Measurements from ENCODE around the gene GLI1.
"Not testable (repeated sequence)": the region's sequence is repeated elsewhere in the genome, so short reads cannot be mapped to it uniquely, and the experiment has no call there.

GLI1 gene

DNA sequence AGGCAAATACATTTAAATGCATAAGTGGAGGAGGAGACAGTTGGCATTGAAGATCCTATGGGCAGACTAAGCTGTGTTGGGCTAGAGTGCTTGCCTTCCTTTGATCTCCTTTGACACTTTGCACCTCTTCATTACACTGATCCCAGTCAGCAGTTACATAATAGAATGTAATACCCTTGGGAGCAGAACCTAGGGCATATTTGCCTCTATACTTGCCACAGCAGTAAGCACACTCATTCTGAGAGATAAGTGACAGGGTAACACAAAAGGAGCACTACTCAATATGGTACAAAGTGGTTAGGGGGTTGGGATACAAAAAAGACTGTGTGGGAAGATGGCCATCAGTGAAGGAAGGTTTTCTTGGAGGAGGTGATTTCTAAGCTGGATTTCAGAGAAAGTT lies 37.2 kb downstream of the GLI1 start:
- H3K27ac ChIP-seq (ENCODE audit: low read depth in 2 of 2, low read length in 2 of 2) = no peak overlapping the region
- no peak overlapping the region for H3K4me3 ChIP-seq (ENCODE audit: low read length in 2 of 2)
- H3K9me3 ChIP-seq (ENCODE audit: control insufficient read depth in 2 of 2, low read length in 2 of 2) = no peaks in the 10 kb centered on the region
- no peaks in the 10 kb centered on the region for H3K4me1 ChIP-seq (ENCODE audit: control insufficient read depth in 2 of 2, insufficient read depth in 2 of 2, low read length in 2 of 2)
- peaks cover 37 to 39% of the 10 kb centered on the region in 2 donors for H3K36me3 ChIP-seq (ENCODE audit: control insufficient read depth in 2 of 2, insufficient read depth in 2 of 2, low read length in 2 of 2)
- no peaks in the 10 kb centered on the region for H3K27me3 ChIP-seq (ENCODE audit: control insufficient read depth in 2 of 2, insufficient read depth in 2 of 2, low read length in 2 of 2)
- no peak overlapping the region for H3K9ac ChIP-seq (ENCODE audit: low read depth in 1 of 2, low read length in 2 of 2)

GRCh38 chr12:57497223-57498131 lies 37.9 kb downstream of the GLI1 start:
- Histone ChIP-seq H3K4me1 (ENCODE audit: control insufficient read depth in 2 of 2, insufficient read depth in 2 of 2, low read length in 2 of 2) (no peaks in the 10 kb centered on the region), H3K9me3 (ENCODE audit: control insufficient read depth in 2 of 2, low read length in 2 of 2) (no peaks in the 10 kb centered on the region), H3K36me3 (ENCODE audit: control insufficient read depth in 2 of 2, insufficient read depth in 2 of 2, low read length in 2 of 2) (peaks cover 41% of the 10 kb centered on the region in 2 donors), H3K27ac (ENCODE audit: low read depth in 2 of 2, low read length in 2 of 2) (no peak overlapping the region), H3K9ac (ENCODE audit: low read depth in 1 of 2, low read length in 2 of 2) (no peak overlapping the region), H3K27me3 (ENCODE audit: control insufficient read depth in 2 of 2, insufficient read depth in 2 of 2, low read length in 2 of 2) (no peaks in the 10 kb centered on the region), H3K4me3 (ENCODE audit: low read length in 2 of 2) (no peak overlapping the region)

DNA sequence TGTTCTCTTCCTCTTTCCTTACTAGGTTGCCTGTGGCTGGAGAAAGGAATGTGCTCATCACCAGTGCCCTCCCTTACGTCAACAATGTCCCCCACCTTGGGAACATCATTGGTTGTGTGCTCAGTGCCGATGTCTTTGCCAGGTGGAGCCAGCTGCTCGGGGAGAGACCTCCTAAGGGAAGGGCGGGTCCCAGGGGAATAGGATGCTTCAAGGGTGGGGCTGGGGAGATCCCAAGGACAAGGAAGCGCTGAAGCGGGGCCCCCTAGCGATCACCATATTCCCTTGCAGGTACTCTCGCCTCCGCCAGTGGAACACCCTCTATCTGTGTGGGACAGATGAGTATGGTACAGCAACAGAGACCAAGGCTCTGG lies 38.5 kb downstream of the GLI1 start:
- Histone ChIP-seq H3K4me1 (ENCODE audit: control insufficient read depth in 2 of 2, insufficient read depth in 2 of 2, low read length in 2 of 2) (no peaks in the 10 kb centered on the region), H3K4me3 (ENCODE audit: low read length in 2 of 2) (no peak overlapping the region), H3K36me3 (ENCODE audit: control insufficient read depth in 2 of 2, insufficient read depth in 2 of 2, low read length in 2 of 2) (peaks cover 36 to 37% of the 10 kb centered on the region in 2 donors), H3K27ac (ENCODE audit: low read depth in 2 of 2, low read length in 2 of 2) (no peak overlapping the region), H3K9me3 (ENCODE audit: control insufficient read depth in 2 of 2, low read length in 2 of 2) (no peaks in the 10 kb centered on the region), H3K9ac (ENCODE audit: low read depth in 1 of 2, low read length in 2 of 2) (no peak overlapping the region), H3K27me3 (ENCODE audit: control insufficient read depth in 2 of 2, insufficient read depth in 2 of 2, low read length in 2 of 2) (no peaks in the 10 kb centered on the region)

- no peak overlapping the region for H3K4me3 ChIP-seq (ENCODE audit: low read length in 2 of 2)
- H3K9me3 ChIP-seq (ENCODE audit: control insufficient read depth in 2 of 2, low read length in 2 of 2) = no peaks in the 10 kb centered on the region
- no peak overlapping the region for H3K9ac ChIP-seq (ENCODE audit: low read depth in 1 of 2, low read length in 2 of 2)
- no peaks in the 10 kb centered on the region for H3K4me1 ChIP-seq (ENCODE audit: control insufficient read depth in 2 of 2, insufficient read depth in 2 of 2, low read length in 2 of 2)
- no peak overlapping the region for H3K27ac ChIP-seq (ENCODE audit: low read depth in 2 of 2, low read length in 2 of 2)
- no peaks in the 10 kb centered on the region for H3K27me3 ChIP-seq (ENCODE audit: control insufficient read depth in 2 of 2, insufficient read depth in 2 of 2, low read length in 2 of 2)
- peaks cover 36 to 37% of the 10 kb centered on the region in 2 donors for H3K36me3 ChIP-seq (ENCODE audit: control insufficient read depth in 2 of 2, insufficient read depth in 2 of 2, low read length in 2 of 2)
Observed at GRCh38 chr12:57498571-57498970, 39.0 kb downstream of the GLI1 start.

DNA sequence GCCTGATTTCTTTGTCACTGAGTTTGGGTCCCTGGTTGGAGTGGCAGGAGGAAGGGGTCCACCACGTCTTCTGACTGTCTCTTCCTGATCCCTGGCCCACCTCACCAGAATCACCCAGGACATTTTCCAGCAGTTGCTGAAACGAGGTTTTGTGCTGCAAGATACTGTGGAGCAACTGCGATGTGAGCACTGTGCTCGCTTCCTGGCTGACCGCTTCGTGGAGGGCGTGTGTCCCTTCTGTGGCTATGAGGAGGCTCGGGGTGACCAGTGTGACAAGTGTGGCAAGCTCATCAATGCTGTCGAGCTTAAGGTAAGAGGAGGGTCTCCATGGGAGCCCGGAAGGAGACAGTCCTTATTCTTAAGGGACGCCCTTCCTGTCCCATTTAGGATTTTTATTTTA lies 40.6 kb downstream of the GLI1 start:
- Histone ChIP-seq H3K9me3 (ENCODE audit: control insufficient read depth in 2 of 2, low read length in 2 of 2) (no peaks in the 10 kb centered on the region), H3K4me1 (ENCODE audit: control insufficient read depth in 2 of 2, insufficient read depth in 2 of 2, low read length in 2 of 2) (no peaks in the 10 kb centered on the region), H3K4me3 (ENCODE audit: low read length in 2 of 2) (no peak overlapping the region), H3K9ac (ENCODE audit: low read depth in 1 of 2, low read length in 2 of 2) (no peak overlapping the region), H3K36me3 (ENCODE audit: control insufficient read depth in 2 of 2, insufficient read depth in 2 of 2, low read length in 2 of 2) (peaks cover 45 to 51% of the 10 kb centered on the region in 2 donors), H3K27me3 (ENCODE audit: control insufficient read depth in 2 of 2, insufficient read depth in 2 of 2, low read length in 2 of 2) (no peaks in the 10 kb centered on the region), H3K27ac (ENCODE audit: low read depth in 2 of 2, low read length in 2 of 2) (no peak overlapping the region)

- peaks cover 41 to 61% of the 10 kb centered on the region in 2 donors for H3K36me3 ChIP-seq (ENCODE audit: control insufficient read depth in 2 of 2, insufficient read depth in 2 of 2, low read length in 2 of 2)
- not testable (repeated sequence) for H3K27me3 ChIP-seq (ENCODE audit: control insufficient read depth in 2 of 2, insufficient read depth in 2 of 2, low read length in 2 of 2); H3K4me1 ChIP-seq (ENCODE audit: control insufficient read depth in 2 of 2, insufficient read depth in 2 of 2, low read length in 2 of 2); H3K9me3 ChIP-seq (ENCODE audit: control insufficient read depth in 2 of 2, low read length in 2 of 2); H3K27ac ChIP-seq (ENCODE audit: low read depth in 2 of 2, low read length in 2 of 2); H3K9ac ChIP-seq (ENCODE audit: low read depth in 1 of 2, low read length in 2 of 2); H3K4me3 ChIP-seq (ENCODE audit: low read length in 2 of 2)
Observed at GRCh38 chr12:57502311-57502969, 42.9 kb downstream of the GLI1 start.

DNA sequence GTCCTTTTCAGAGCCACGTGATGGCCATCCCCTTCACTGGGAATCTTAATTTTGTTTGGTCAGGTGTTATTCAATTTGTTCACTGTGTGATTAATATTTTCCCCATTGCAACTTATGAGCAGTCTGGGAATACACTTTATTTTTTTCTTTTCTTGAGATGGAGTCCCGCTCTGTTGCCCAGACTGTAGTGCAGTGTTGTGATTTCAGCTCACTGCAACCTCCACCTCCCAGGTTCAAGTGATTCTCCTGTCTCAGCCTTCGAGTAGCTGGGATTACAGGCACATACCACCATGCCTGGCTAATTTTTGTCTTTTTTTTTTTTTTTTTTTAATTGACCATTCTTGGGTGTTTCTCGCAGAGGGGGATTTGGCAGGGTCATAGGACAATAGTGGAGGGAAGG lies 47.0 kb downstream of the GLI1 start:
- H3K27ac ChIP-seq (ENCODE audit: low read depth in 2 of 2, low read length in 2 of 2); H3K4me3 ChIP-seq (ENCODE audit: low read length in 2 of 2); H3K4me1 ChIP-seq (ENCODE audit: control insufficient read depth in 2 of 2, insufficient read depth in 2 of 2, low read length in 2 of 2); H3K9ac ChIP-seq (ENCODE audit: low read depth in 1 of 2, low read length in 2 of 2); H3K9me3 ChIP-seq (ENCODE audit: control insufficient read depth in 2 of 2, low read length in 2 of 2); H3K27me3 ChIP-seq (ENCODE audit: control insufficient read depth in 2 of 2, insufficient read depth in 2 of 2, low read length in 2 of 2): not testable (repeated sequence)
- peaks cover 20 to 43% of the 10 kb centered on the region in 2 donors for H3K36me3 ChIP-seq (ENCODE audit: control insufficient read depth in 2 of 2, insufficient read depth in 2 of 2, low read length in 2 of 2)

GRCh38 chr12:57507796-57508195 lies 48.2 kb downstream of the GLI1 start:
- not testable (repeated sequence) for H3K4me1 ChIP-seq (ENCODE audit: control insufficient read depth in 2 of 2, insufficient read depth in 2 of 2, low read length in 2 of 2); H3K9ac ChIP-seq (ENCODE audit: low read depth in 1 of 2, low read length in 2 of 2); H3K27ac ChIP-seq (ENCODE audit: low read depth in 2 of 2, low read length in 2 of 2); H3K4me3 ChIP-seq (ENCODE audit: low read length in 2 of 2); H3K9me3 ChIP-seq (ENCODE audit: control insufficient read depth in 2 of 2, low read length in 2 of 2); H3K27me3 ChIP-seq (ENCODE audit: control insufficient read depth in 2 of 2, insufficient read depth in 2 of 2, low read length in 2 of 2)
- peaks cover 27 to 49% of the 10 kb centered on the region in 2 donors for H3K36me3 ChIP-seq (ENCODE audit: control insufficient read depth in 2 of 2, insufficient read depth in 2 of 2, low read length in 2 of 2)

DNA sequence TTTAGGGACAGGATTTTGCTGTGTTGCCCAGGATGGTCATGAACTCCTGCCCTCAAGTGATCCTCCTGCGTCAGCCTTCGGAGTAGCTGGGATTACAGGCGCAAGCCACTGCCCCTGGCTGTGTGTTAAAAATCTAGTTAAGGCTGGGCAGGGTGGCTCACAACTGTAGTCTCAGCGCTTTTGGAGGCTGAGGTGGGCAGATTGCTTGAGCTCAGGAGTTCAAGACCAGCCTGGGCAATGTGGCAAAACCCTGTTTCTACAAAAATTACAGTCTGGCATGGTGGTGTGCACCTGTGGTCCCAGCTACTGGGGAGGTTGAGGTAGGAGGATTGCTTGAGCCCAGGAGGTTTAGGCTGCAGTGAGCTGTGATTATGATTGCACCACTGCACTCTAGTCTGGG lies 51.6 kb downstream of the GLI1 start:
- Histone ChIP-seq H3K9me3 (ENCODE audit: control insufficient read depth in 2 of 2, low read length in 2 of 2) (no peaks in the 10 kb centered on the region), H3K4me1 (ENCODE audit: control insufficient read depth in 2 of 2, insufficient read depth in 2 of 2, low read length in 2 of 2) (no peaks in the 10 kb centered on the region), H3K36me3 (ENCODE audit: control insufficient read depth in 2 of 2, insufficient read depth in 2 of 2, low read length in 2 of 2) (peaks cover 40 to 55% of the 10 kb centered on the region in 2 donors), H3K27me3 (ENCODE audit: control insufficient read depth in 2 of 2, insufficient read depth in 2 of 2, low read length in 2 of 2) (no peaks in the 10 kb centered on the region), H3K4me3 (ENCODE audit: low read length in 2 of 2) (no peak overlapping the region), H3K27ac (ENCODE audit: low read depth in 2 of 2, low read length in 2 of 2) (no peak overlapping the region), H3K9ac (ENCODE audit: low read depth in 1 of 2, low read length in 2 of 2) (no peak overlapping the region)

DNA sequence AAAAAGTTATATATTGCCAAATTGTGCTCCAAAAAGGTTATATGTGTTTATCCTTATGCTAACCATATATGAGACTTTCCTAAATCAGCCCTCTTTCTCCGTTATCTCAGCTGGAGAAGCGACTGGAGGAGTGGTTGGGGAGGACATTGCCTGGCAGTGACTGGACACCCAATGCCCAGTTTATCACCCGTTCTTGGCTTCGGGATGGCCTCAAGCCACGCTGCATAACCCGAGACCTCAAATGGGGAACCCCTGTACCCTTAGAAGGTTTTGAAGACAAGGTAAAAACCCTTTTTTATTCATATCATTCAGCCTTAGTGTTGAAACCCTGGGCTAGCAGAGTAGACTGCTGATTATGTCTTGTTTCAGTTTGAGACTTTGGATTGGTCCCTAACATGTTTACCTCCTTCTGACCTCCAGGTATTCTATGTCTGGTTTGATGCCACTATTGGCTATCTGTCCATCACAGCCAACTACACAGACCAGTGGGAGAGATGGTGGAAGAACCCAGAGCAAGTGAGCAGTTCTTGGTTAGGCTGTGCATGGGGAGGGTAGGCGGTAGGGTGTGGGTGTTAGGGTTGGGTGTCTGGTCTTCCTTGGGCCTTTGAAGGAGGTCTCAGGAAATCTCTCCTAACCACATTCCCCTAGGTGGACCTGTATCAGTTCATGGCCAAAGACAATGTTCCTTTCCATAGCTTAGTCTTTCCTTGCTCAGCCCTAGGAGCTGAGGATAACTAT lies 52.2 kb downstream of the GLI1 start:
- Histone ChIP-seq H3K36me3 (ENCODE audit: control insufficient read depth in 2 of 2, insufficient read depth in 2 of 2, low read length in 2 of 2) (peaks cover 45 to 56% of the 10 kb centered on the region in 2 donors), H3K4me3 (ENCODE audit: low read length in 2 of 2) (no peak overlapping the region), H3K27ac (ENCODE audit: low read depth in 2 of 2, low read length in 2 of 2) (no peak overlapping the region), H3K27me3 (ENCODE audit: control insufficient read depth in 2 of 2, insufficient read depth in 2 of 2, low read length in 2 of 2) (no peaks in the 10 kb centered on the region), H3K9me3 (ENCODE audit: control insufficient read depth in 2 of 2, low read length in 2 of 2) (no peaks in the 10 kb centered on the region), H3K9ac (ENCODE audit: low read depth in 1 of 2, low read length in 2 of 2) (no peak overlapping the region), H3K4me1 (ENCODE audit: control insufficient read depth in 2 of 2, insufficient read depth in 2 of 2, low read length in 2 of 2) (no peaks in the 10 kb centered on the region)

Measured in mucosa of rectum (tissue), 2 donors.